Keratinocyte (primary cell): ENCODE data around the gene ARHGAP45. TPM values are rescaled to one million over a fixed set of nuclear protein-coding genes. Genes with fewer than 3 reads are reported as not detected.

Source experiments
- DNase-seq: peaks from one replicate; pipeline ENCODE4 v3.0.0-alpha.2; 2011; ENCODE audit warnings: low read depth, missing footprints, low spot score
- FAIRE-seq: peaks from 2 replicates; lab custom pipeline; 2011; peaks lifted over from hg19 to GRCh38; lab: Jason Lieb, UNC
- H2AFZ ChIP-seq: 2 replicates; pipeline ENCODE4 v1.6.0; 2012; ENCODE audit warnings: low read length, control low read depth, inconsistent platforms; ENCODE audit not compliant: control insufficient read depth
- H3K27ac ChIP-seq: 2 replicates; pipeline ENCODE4 v1.5.1; 2011; ENCODE audit warnings: low read length; ENCODE audit not compliant: control insufficient read depth, insufficient read depth
- H3K27me3 ChIP-seq: 3 replicates; pipeline ENCODE4 v1.6.0; 2011; ENCODE audit warnings: low read length; ENCODE audit not compliant: control insufficient read depth, insufficient read depth; ENCODE audit errors: extremely low read depth
- H3K36me3 ChIP-seq, 2 experiments: 2 replicates in 1 of 2; 3 replicates in 1 of 2; pipeline ENCODE4 v1.5.1; 2011; ENCODE audit warnings: low read length in 2 of 2, mild to moderate bottlenecking in 1 of 2; ENCODE audit not compliant: control insufficient read depth in 2 of 2, insufficient read depth in 2 of 2; ENCODE audit errors: extremely low read depth in 1 of 2
- H3K4me1 ChIP-seq: 3 replicates; pipeline ENCODE4 v1.5.1; 2011; ENCODE audit warnings: low read length; ENCODE audit not compliant: control insufficient read depth, insufficient read depth; ENCODE audit errors: extremely low read depth
- H3K4me2 ChIP-seq: 3 replicates; pipeline ENCODE4 v1.6.0; 2011; ENCODE audit warnings: low read depth, low read length; ENCODE audit not compliant: control insufficient read depth, insufficient read depth; ENCODE audit errors: extremely low read depth
- H3K4me3 ChIP-seq, 3 experiments: fragments of 200-600 bp in 1 of 3; sonication (generic) in 1 of 3; 2 replicates in 2 of 3; 3 replicates in 1 of 3; pipeline ENCODE4 v1.5.1; 2011 to 2016; ENCODE audit warnings: low read length in 3 of 3, mild to moderate bottlenecking in 3 of 3, control low read depth in 2 of 3, inconsistent platforms in 1 of 3, low read depth in 1 of 3, mixed read lengths in 1 of 3, mixed run types in 1 of 3, moderate library complexity in 1 of 3; ENCODE audit not compliant: control insufficient read depth in 2 of 3, insufficient read depth in 2 of 3; ENCODE audit errors: extremely low read depth in 1 of 3
- H3K79me2 ChIP-seq: 2 replicates; pipeline ENCODE4 v1.6.0; 2012; ENCODE audit warnings: low read length; ENCODE audit not compliant: control insufficient read depth, insufficient read depth
- H3K9ac ChIP-seq: 3 replicates; pipeline ENCODE4 v1.6.0; 2011; ENCODE audit warnings: low read length; ENCODE audit not compliant: control insufficient read depth, insufficient read depth; ENCODE audit errors: extremely low read depth
- H3K9me1 ChIP-seq: 3 replicates; pipeline ENCODE4 v1.6.0; 2011; ENCODE audit warnings: low read length; ENCODE audit not compliant: control insufficient read depth, insufficient read depth; ENCODE audit errors: extremely low read depth
- H3K9me3 ChIP-seq: 2 replicates; pipeline ENCODE4 v1.5.1; 2012; ENCODE audit warnings: low read depth, low read length; ENCODE audit not compliant: control insufficient read depth
- H4K20me1 ChIP-seq: 3 replicates; pipeline ENCODE4 v1.6.0; 2011; ENCODE audit warnings: low read length; ENCODE audit not compliant: control insufficient read depth, insufficient read depth; ENCODE audit errors: extremely low read depth
- EZH2 ChIP-seq: IDR thresholded peaks from one replicate; pipeline ENCODE4 v1.6.1; 2012; ENCODE audit warnings: inconsistent platforms, mild to moderate bottlenecking, low read length, moderate library complexity
- dilution Hi-C: fragments of 300-500 bp; cut with MboI; formaldehyde crosslinking; loops from one replicate; pipeline ENCODE4 v1.7.0; 2020; ENCODE audit warnings: low sequenced_read_pairs; ENCODE audit not compliant: extremely low pct_ligation_motif_present
- polyA plus RNA-seq, 5 experiments: library from polyadenylated mRNA; depleted of rRNA in 3 of 5; stranded (reverse) in 3 of 5; stranded (forward) in 1 of 5; unstranded in 1 of 5; fragments of >200 nt; gene quantifications; 1 replicate in 1 of 5; 2 replicates in 3 of 5; 3 replicates in 1 of 5; pipeline versions ENCODE4 v1.2.1 to v1.2.3, GENCODE V29; 2011 to 2012; ENCODE audit warnings: missing spikeins in 2 of 5, low read depth in 1 of 5, low replicate concordance in 1 of 5
- TF ChIP-seq, protein P1 (sequence below), 3 experiments: IDR thresholded peaks in 1 of 3; conservative IDR thresholded peaks in 1 of 3; optimal IDR thresholded peaks in 1 of 3; 2 replicates in 2 of 3; 3 replicates in 1 of 3; pipeline versions ENCODE3 to v1.5.1; 2011; ENCODE audit warnings: low read length in 3 of 3, mild to moderate bottlenecking in 3 of 3, moderate library complexity in 2 of 3, control low read depth in 1 of 3, inconsistent platforms in 1 of 3; ENCODE audit not compliant: insufficient read depth in 2 of 3; ENCODE audit errors: extremely low read depth in 1 of 3

The ARHGAP45 gene
- polyA plus RNA-seq, 1 donor (not counting 4 experiments of a cell fraction or from before 2014, with no cell fraction given), result 0.56 TPM

DNA sequence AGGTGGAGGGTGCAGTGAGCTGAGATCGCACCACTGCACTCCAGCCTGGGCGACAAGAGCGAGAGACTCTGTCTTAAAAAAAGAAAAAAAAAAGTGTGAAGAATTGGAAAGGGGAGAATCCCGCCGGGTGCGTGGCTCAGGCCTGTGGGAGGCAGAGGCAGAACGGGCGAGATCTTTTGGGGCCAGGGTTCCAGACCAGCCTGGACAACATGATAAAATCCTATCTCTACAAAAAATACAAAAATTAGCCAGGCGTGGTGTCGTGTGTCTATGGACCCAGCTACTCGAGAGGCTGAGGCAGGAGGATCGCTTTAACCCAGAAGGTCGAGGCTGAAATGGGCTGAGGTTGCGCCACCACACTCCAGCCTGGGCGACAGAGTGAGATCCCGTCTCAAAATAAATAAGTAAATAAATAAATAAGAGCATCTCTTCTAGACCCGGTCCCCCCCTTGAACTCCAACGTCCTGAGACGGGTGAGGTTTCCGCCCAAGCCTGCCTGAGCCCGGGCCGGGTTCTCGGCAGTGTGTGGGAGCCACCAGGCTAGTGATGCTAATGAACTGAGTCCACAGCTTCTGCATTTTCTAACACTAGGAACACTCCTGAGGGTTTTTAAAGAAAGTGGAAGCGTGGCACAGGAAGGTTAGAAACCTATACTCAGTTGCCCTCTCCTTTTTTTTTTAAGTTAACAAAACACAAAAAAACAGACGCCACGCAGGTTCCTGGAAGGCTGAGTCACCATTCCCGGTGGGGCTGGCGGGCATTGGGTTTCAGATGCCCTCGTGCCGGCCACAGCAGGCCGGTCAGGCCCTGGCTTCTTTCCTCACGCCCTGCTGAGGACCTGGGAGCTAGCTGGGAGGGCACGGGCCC is 58.9 kb downstream of the ARHGAP45 start:
- TF ChIP-seq, protein P1, sequence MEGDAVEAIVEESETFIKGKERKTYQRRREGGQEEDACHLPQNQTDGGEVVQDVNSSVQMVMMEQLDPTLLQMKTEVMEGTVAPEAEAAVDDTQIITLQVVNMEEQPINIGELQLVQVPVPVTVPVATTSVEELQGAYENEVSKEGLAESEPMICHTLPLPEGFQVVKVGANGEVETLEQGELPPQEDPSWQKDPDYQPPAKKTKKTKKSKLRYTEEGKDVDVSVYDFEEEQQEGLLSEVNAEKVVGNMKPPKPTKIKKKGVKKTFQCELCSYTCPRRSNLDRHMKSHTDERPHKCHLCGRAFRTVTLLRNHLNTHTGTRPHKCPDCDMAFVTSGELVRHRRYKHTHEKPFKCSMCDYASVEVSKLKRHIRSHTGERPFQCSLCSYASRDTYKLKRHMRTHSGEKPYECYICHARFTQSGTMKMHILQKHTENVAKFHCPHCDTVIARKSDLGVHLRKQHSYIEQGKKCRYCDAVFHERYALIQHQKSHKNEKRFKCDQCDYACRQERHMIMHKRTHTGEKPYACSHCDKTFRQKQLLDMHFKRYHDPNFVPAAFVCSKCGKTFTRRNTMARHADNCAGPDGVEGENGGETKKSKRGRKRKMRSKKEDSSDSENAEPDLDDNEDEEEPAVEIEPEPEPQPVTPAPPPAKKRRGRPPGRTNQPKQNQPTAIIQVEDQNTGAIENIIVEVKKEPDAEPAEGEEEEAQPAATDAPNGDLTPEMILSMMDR (optimal IDR thresholded peaks at IDR 0.05 in 1 of 3, IDR thresholded peaks at IDR 0.05 in 1 of 3, conservative IDR thresholded peaks at IDR 0.05 in 1 of 3; ENCODE audit: extremely low read depth in 1 of 3, insufficient read depth in 2 of 3, low read length in 3 of 3), result no peak
- TF ChIP-seq EZH2, result no peak
- Histone ChIP-seq H3K4me2 (no peak overlapping the region), H3K9ac (no peak overlapping the region), H3K79me2 (peaks cover 32% of the 10 kb centered on the region), H3K4me3 (no peak overlapping the region), H3K9me1 (no peaks in the 10 kb centered on the region), H3K4me1 (peaks cover 4% of the 10 kb centered on the region), H3K36me3 (peaks cover 37 to 38% of the 10 kb centered on the region in 2 experiments), H4K20me1 (peaks cover 6% of the 10 kb centered on the region), H3K9me3 (no peaks in the 10 kb centered on the region), H3K27me3 (no peaks in the 10 kb centered on the region), H3K27ac (no peak overlapping the region), H2AFZ (no peak overlapping the region)
- DNase-seq (no peak), FAIRE-seq (no peak)
- dilution Hi-C loops, result no loop called here

DNA sequence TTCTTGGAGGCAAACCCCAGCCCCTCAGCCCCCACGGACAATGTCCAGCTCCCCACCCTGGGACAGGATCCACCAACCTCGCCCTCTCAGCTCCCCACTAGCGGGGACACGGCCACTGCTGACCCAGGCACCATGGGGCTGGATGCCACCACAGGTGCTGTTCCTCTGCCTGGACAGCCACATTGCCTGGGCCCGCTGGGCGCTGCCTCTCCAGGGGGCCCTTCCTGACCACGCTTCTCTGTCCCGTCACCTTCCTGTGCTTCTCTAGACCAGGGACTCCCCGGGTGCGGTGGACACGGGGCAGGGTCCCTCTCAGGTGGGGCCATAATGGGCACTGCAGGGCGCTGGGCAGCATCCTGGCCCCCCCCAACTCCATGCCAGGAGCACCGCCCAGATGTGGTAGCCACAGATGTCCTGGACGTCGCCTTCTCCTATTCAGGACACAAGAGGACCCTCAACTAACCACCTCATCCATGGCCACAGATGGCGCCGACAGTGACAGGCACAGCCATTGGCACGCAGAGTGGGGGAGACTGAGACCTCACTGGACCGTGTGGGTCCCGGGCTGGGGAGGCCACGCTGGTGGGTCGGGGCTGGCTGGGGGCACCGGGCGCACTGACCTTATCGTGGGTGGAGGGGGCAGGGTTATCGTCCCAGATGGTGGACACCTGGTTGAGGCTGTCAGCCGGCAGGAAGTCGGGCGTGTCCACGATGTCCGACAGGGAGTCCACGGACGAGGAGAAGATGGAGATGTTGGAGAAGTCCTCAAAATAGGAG is 60.2 kb downstream of the ARHGAP45 start:
- Histone ChIP-seq H3K36me3 (peaks cover 25 to 29% of the 10 kb centered on the region in 2 experiments), H3K4me2 (no peak overlapping the region), H4K20me1 (peaks cover 6% of the 10 kb centered on the region), H3K9me3 (no peaks in the 10 kb centered on the region), H3K27me3 (no peaks in the 10 kb centered on the region), H3K9me1 (no peaks in the 10 kb centered on the region), H3K4me1 (peaks cover 11% of the 10 kb centered on the region), H3K9ac (no peak overlapping the region), H3K4me3 (no peak overlapping the region), H2AFZ (no peak overlapping the region), H3K79me2 (peaks cover 41% of the 10 kb centered on the region), H3K27ac (no peak overlapping the region)
- dilution Hi-C loops, result no loop called here
- no peak for DNase-seq
- TF ChIP-seq, protein P1 (optimal IDR thresholded peaks at IDR 0.05 in 1 of 3, IDR thresholded peaks at IDR 0.05 in 1 of 3, conservative IDR thresholded peaks at IDR 0.05 in 1 of 3; ENCODE audit: extremely low read depth in 1 of 3, insufficient read depth in 2 of 3, low read length in 3 of 3), result no peak
- no peak for TF ChIP-seq EZH2
- no peak for FAIRE-seq
